Keratinocyte (primary cell): ENCODE results near the gene ZBTB38. TPM values are rescaled to one million over a fixed set of nuclear protein-coding genes. Genes with fewer than 3 reads are reported as not detected.

Experiments used
- DNase-seq: peaks from one replicate; pipeline ENCODE4 v3.0.0-alpha.2; 2011; ENCODE audit warnings: low read depth, missing footprints, low spot score
- FAIRE-seq: peaks from 2 replicates; lab custom pipeline; 2011; peaks lifted over from hg19 to GRCh38; lab: Jason Lieb, UNC
- H2AFZ ChIP-seq: 2 replicates; pipeline ENCODE4 v1.6.0; 2012; ENCODE audit warnings: low read length, control low read depth, inconsistent platforms; ENCODE audit not compliant: control insufficient read depth
- H3K27ac ChIP-seq: 2 replicates; pipeline ENCODE4 v1.5.1; 2011; ENCODE audit warnings: low read length; ENCODE audit not compliant: control insufficient read depth, insufficient read depth
- H3K27me3 ChIP-seq: 3 replicates; pipeline ENCODE4 v1.6.0; 2011; ENCODE audit warnings: low read length; ENCODE audit not compliant: control insufficient read depth, insufficient read depth; ENCODE audit errors: extremely low read depth
- H3K36me3 ChIP-seq, 2 experiments: 2 replicates in 1 of 2; 3 replicates in 1 of 2; pipeline ENCODE4 v1.5.1; 2011; ENCODE audit warnings: low read length in 2 of 2, mild to moderate bottlenecking in 1 of 2; ENCODE audit not compliant: control insufficient read depth in 2 of 2, insufficient read depth in 2 of 2; ENCODE audit errors: extremely low read depth in 1 of 2
- H3K4me1 ChIP-seq: 3 replicates; pipeline ENCODE4 v1.5.1; 2011; ENCODE audit warnings: low read length; ENCODE audit not compliant: control insufficient read depth, insufficient read depth; ENCODE audit errors: extremely low read depth
- H3K4me2 ChIP-seq: 3 replicates; pipeline ENCODE4 v1.6.0; 2011; ENCODE audit warnings: low read depth, low read length; ENCODE audit not compliant: control insufficient read depth, insufficient read depth; ENCODE audit errors: extremely low read depth
- H3K4me3 ChIP-seq, 3 experiments: fragments of 200-600 bp in 1 of 3; sonication (generic) in 1 of 3; 2 replicates in 2 of 3; 3 replicates in 1 of 3; pipeline ENCODE4 v1.5.1; 2011 to 2016; ENCODE audit warnings: low read length in 3 of 3, mild to moderate bottlenecking in 3 of 3, control low read depth in 2 of 3, inconsistent platforms in 1 of 3, low read depth in 1 of 3, mixed read lengths in 1 of 3, mixed run types in 1 of 3, moderate library complexity in 1 of 3; ENCODE audit not compliant: control insufficient read depth in 2 of 3, insufficient read depth in 2 of 3; ENCODE audit errors: extremely low read depth in 1 of 3
- H3K79me2 ChIP-seq: 2 replicates; pipeline ENCODE4 v1.6.0; 2012; ENCODE audit warnings: low read length; ENCODE audit not compliant: control insufficient read depth, insufficient read depth
- H3K9ac ChIP-seq: 3 replicates; pipeline ENCODE4 v1.6.0; 2011; ENCODE audit warnings: low read length; ENCODE audit not compliant: control insufficient read depth, insufficient read depth; ENCODE audit errors: extremely low read depth
- H3K9me1 ChIP-seq: 3 replicates; pipeline ENCODE4 v1.6.0; 2011; ENCODE audit warnings: low read length; ENCODE audit not compliant: control insufficient read depth, insufficient read depth; ENCODE audit errors: extremely low read depth
- H3K9me3 ChIP-seq: 2 replicates; pipeline ENCODE4 v1.5.1; 2012; ENCODE audit warnings: low read depth, low read length; ENCODE audit not compliant: control insufficient read depth
- H4K20me1 ChIP-seq: 3 replicates; pipeline ENCODE4 v1.6.0; 2011; ENCODE audit warnings: low read length; ENCODE audit not compliant: control insufficient read depth, insufficient read depth; ENCODE audit errors: extremely low read depth
- CTCF ChIP-seq, 3 experiments: IDR thresholded peaks in 1 of 3; conservative IDR thresholded peaks in 1 of 3; optimal IDR thresholded peaks in 1 of 3; 2 replicates in 2 of 3; 3 replicates in 1 of 3; pipeline versions ENCODE3 to v1.5.1; 2011; ENCODE audit warnings: low read length in 3 of 3, mild to moderate bottlenecking in 3 of 3, moderate library complexity in 2 of 3, control low read depth in 1 of 3, inconsistent platforms in 1 of 3; ENCODE audit not compliant: insufficient read depth in 2 of 3; ENCODE audit errors: extremely low read depth in 1 of 3
- EZH2 ChIP-seq: IDR thresholded peaks from one replicate; pipeline ENCODE4 v1.6.1; 2012; ENCODE audit warnings: inconsistent platforms, mild to moderate bottlenecking, low read length, moderate library complexity
- dilution Hi-C: fragments of 300-500 bp; cut with MboI; formaldehyde crosslinking; loops from one replicate; pipeline ENCODE4 v1.7.0; 2020; ENCODE audit warnings: low sequenced_read_pairs; ENCODE audit not compliant: extremely low pct_ligation_motif_present
- polyA plus RNA-seq, 5 experiments: library from polyadenylated mRNA; depleted of rRNA in 3 of 5; stranded (reverse) in 3 of 5; stranded (forward) in 1 of 5; unstranded in 1 of 5; fragments of >200 nt; gene quantifications; 1 replicate in 1 of 5; 2 replicates in 3 of 5; 3 replicates in 1 of 5; pipeline versions ENCODE4 v1.2.1 to v1.2.3, GENCODE V29; 2011 to 2012; ENCODE audit warnings: missing spikeins in 2 of 5, low read depth in 1 of 5, low replicate concordance in 1 of 5

ZBTB38 gene
- polyA plus RNA-seq, 1 donor (not counting 4 experiments of a cell fraction or from before 2014, with no cell fraction given), result 34.9 TPM

GRCh38 chr3:141384575-141384974, 16.3 kb downstream of the ZBTB38 start:
- dilution Hi-C loops, result no loop called here
- no peaks in the 10 kb centered on the region for H4K20me1 ChIP-seq
- DNase-seq, result no peak
- FAIRE-seq, result no peak
- no peaks in the 10 kb centered on the region for H3K9me3 ChIP-seq
- H3K4me1 ChIP-seq, result peaks cover 55% of the 10 kb centered on the region
- TF ChIP-seq EZH2, result no peak
- no peak for TF ChIP-seq CTCF (optimal IDR thresholded peaks at IDR 0.05 in 1 of 3, IDR thresholded peaks at IDR 0.05 in 1 of 3, conservative IDR thresholded peaks at IDR 0.05 in 1 of 3; ENCODE audit: extremely low read depth in 1 of 3, insufficient read depth in 2 of 3, low read length in 3 of 3)
- peak overlapping the region; percentile 12 for H2AFZ ChIP-seq
- H3K79me2 ChIP-seq, result no peaks in the 10 kb centered on the region
- H3K9ac ChIP-seq, result peak overlapping the region; percentile 67
- H3K4me3 ChIP-seq, result peak overlapping the region in 2 of 3 experiments; percentile 22 to 70
- H3K9me1 ChIP-seq, result no peaks in the 10 kb centered on the region
- peak overlapping the region; percentile 90 for H3K27ac ChIP-seq
- no peaks in the 10 kb centered on the region for H3K27me3 ChIP-seq
- H3K36me3 ChIP-seq, result peaks cover 0 to 2% of the 10 kb centered on the region in 2 experiments
- H3K4me2 ChIP-seq, result peak overlapping the region; percentile 92

DNA sequence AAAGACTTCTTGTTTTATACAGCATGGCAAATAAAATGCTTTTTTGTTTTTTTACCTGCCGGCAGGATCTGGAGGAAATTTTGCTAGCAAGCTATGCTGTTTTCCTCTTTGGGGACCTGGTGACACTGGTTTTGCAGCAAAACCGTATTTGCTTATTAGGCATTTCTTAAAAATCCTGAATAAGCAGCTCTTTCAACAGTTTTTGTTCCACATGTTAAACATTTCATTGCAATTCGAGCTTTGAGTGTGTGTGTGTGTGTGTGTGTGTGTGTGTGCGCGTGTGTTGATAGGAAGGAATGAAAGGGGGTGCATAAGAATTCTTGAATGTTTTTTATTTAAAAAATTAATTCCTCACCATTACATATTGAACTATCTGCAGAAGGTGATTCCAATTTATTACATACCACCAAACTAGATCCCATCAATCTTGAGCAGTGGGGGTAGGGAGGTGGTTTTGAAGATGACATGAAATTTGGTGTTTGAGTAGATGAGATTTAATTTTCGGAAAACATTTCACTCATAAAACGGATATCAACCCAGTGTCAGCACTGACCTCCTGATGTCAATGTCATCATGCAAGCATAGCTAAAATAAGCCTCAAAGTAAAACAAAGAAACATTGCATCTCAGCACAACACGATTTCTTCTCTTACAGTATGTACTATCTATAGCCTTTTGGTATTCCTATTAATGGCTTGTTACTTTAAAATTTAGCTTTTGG, 17.3 kb downstream of the ZBTB38 start:
- Histone ChIP-seq H3K27me3 (no peaks in the 10 kb centered on the region), H3K9me1 (no peaks in the 10 kb centered on the region), H2AFZ (no peak overlapping the region), H3K9ac (peak overlapping the region; percentile 48), H4K20me1 (no peaks in the 10 kb centered on the region), H3K27ac (peak overlapping the region; percentile 90), H3K79me2 (no peaks in the 10 kb centered on the region), H3K4me1 (peaks cover 61% of the 10 kb centered on the region), H3K9me3 (no peaks in the 10 kb centered on the region), H3K4me3 (peak overlapping the region; percentile 8 to 71 (median 69)), H3K36me3 (no peaks in the 10 kb centered on the region), H3K4me2 (peak overlapping the region; percentile 92)
- FAIRE-seq, result no peak
- no peak for TF ChIP-seq EZH2
- TF ChIP-seq CTCF (optimal IDR thresholded peaks at IDR 0.05 in 1 of 3, IDR thresholded peaks at IDR 0.05 in 1 of 3, conservative IDR thresholded peaks at IDR 0.05 in 1 of 3; ENCODE audit: extremely low read depth in 1 of 3, insufficient read depth in 2 of 3, low read length in 3 of 3), result no peak
- no peak for DNase-seq
- dilution Hi-C loops, result no loop called here
